HepG2 (cell line): Measurements from ENCODE around the gene CHODL. TPM values are rescaled to one million over a fixed set of nuclear protein-coding genes. Genes with fewer than 3 reads are reported as not detected.

Source experiments
- ATAC-seq: fragments of 200-7000 bp; cut with Tn5 transposase; 3 replicates; pipeline ENCODE4 v1.9.1; 2020; ENCODE audit warnings: mild to moderate bottlenecking, moderate library complexity
- BruUV-seq: library from RNA; stranded (reverse); fragments of 400-500 nt; replicated peaks from 2 replicates; lab custom pipeline; 2021; lab: Mats Ljungman, UMichigan
- CTCF ChIA-PET: fragments of 300-600 bp; formaldehyde crosslinking; extraction: SDS; loops from one replicate; lab custom pipeline; 2021; ENCODE audit warnings: low total read pairs, inconsistent platforms, low intra/inter-chr PET ratio; lab: Yijun Ruan, JAX
- POLR2A ChIA-PET: fragments of 350-600 bp; sonication (Branson Sonifier 250); formaldehyde crosslinking; loops from one replicate; lab custom pipeline; 2020; ENCODE audit warnings: antibody characterized with exemption, inconsistent platforms; lab: Yijun Ruan, JAX
- DNase-seq: peaks from one replicate; pipeline ENCODE4 v3.0.0-alpha.2; 2015; ENCODE audit warnings: low spot score
- FAIRE-seq: peaks from 3 replicates; lab custom pipeline; 2011; peaks lifted over from hg19 to GRCh38; lab: Jason Lieb, UNC
- H2AFZ ChIP-seq: one replicate; pipeline ENCODE4 v1.6.1; 2011; ENCODE audit warnings: low read length, inconsistent platforms
- H3K27ac ChIP-seq: fragments of 300-600 bp; 3 replicates; pipeline ENCODE4 v1.8.0; 2011; ENCODE audit warnings: mixed run types, mild to moderate bottlenecking, mixed read lengths, low read length, inconsistent platforms; ENCODE audit not compliant: insufficient read depth; ENCODE audit errors: extremely low read length
- H3K27me3 ChIP-seq, 2 experiments: fragments of 200-600 bp in 1 of 2; 2 replicates in 1 of 2; 3 replicates in 1 of 2; pipeline versions ENCODE4 v1.6.0 to v1.8.0; 2011; ENCODE audit warnings: low read length in 2 of 2, mild to moderate bottlenecking in 2 of 2, moderate library complexity in 2 of 2, inconsistent platforms in 1 of 2; ENCODE audit not compliant: insufficient read depth in 2 of 2, control insufficient read depth in 1 of 2
- H3K36me3 ChIP-seq, 2 experiments: fragments of 200-600 bp in 1 of 2; replicated peaks in 1 of 2; 2 replicates in 1 of 2; 3 replicates in 1 of 2; pipeline versions ENCODE4 v1.5.1 to v1.8.0; 2011; ENCODE audit warnings: low read length in 2 of 2, inconsistent platforms in 1 of 2; ENCODE audit not compliant: insufficient read depth in 2 of 2, control insufficient read depth in 1 of 2
- H3K4me1 ChIP-seq: 2 replicates; pipeline ENCODE4 v1.5.1; 2012; ENCODE audit warnings: low read length, inconsistent platforms; ENCODE audit not compliant: insufficient read depth
- H3K4me2 ChIP-seq: 2 replicates; pipeline ENCODE4 v1.6.0; 2011; ENCODE audit warnings: low read depth, low read length, inconsistent platforms
- H3K4me3 ChIP-seq, 3 experiments: fragments of 200-600 bp in 1 of 3; sonication (generic), shearing (Covaris generic) in 1 of 3; replicated peaks in 1 of 3; 2 replicates each; pipeline ENCODE4 v1.5.1; 2011 to 2016; ENCODE audit warnings: low read length in 3 of 3, inconsistent platforms in 2 of 3, low read depth in 2 of 3, mild to moderate bottlenecking in 2 of 3, control low read depth in 1 of 3, mixed read lengths in 1 of 3; ENCODE audit not compliant: insufficient read depth in 1 of 3
- H3K79me2 ChIP-seq: one replicate; pipeline ENCODE4 v1.6.1; 2011; ENCODE audit warnings: low read length, inconsistent platforms; ENCODE audit not compliant: insufficient read depth
- H3K9ac ChIP-seq: 2 replicates; pipeline ENCODE4 v1.6.0; 2011; ENCODE audit warnings: mild to moderate bottlenecking, low read depth, low read length, inconsistent platforms; ENCODE audit not compliant: insufficient read depth
- H3K9me3 ChIP-seq: 2 replicates; pipeline ENCODE4 v1.5.1; 2012; ENCODE audit warnings: mild to moderate bottlenecking, low read length
- H4K20me1 ChIP-seq: 2 replicates; pipeline ENCODE4 v1.6.0; 2011; ENCODE audit warnings: inconsistent platforms, mild to moderate bottlenecking, low read length, moderate library complexity; ENCODE audit not compliant: insufficient read depth
- ATF7-NPFF ChIP-seq: sonication (generic); formaldehyde crosslinking; IDR thresholded peaks from 2 replicates; pipeline ENCODE4 v1.8.1; 2023; ENCODE audit warnings: mild to moderate bottlenecking, low read depth, missing genetic modification reagents, moderate library complexity
- CBX5 ChIP-seq: sonication (generic); formaldehyde crosslinking; IDR thresholded peaks from 2 replicates; pipeline ENCODE4 v1.4.0; 2020; ENCODE audit warnings: missing genetic modification reagents, borderline replicate concordance
- FOXC1 ChIP-seq: sonication (generic); formaldehyde crosslinking; IDR thresholded peaks from 2 replicates; pipeline ENCODE4 v1.8.0; 2022; ENCODE audit warnings: mild to moderate bottlenecking, missing genetic modification reagents, borderline replicate concordance
- GPN1 ChIP-seq: sonication (generic); formaldehyde crosslinking; IDR thresholded peaks from 2 replicates; pipeline ENCODE4 v1.5.1; 2020; ENCODE audit warnings: missing genetic modification reagents, borderline replicate concordance
- HDAC1 ChIP-seq: sonication (generic); formaldehyde crosslinking; IDR thresholded peaks from 2 replicates; pipeline ENCODE4 v1.5.1; 2020; ENCODE audit warnings: mild to moderate bottlenecking, missing genetic modification reagents
- MAFF ChIP-seq: IDR thresholded peaks from 2 replicates; pipeline ENCODE4 v1.6.1; 2011; ENCODE audit warnings: low read depth, low read length, improper control_type of control experiment
- MAFK ChIP-seq, 2 experiments: IDR thresholded peaks in 1 of 2; conservative IDR thresholded peaks in 1 of 2; 2 replicates each; pipeline ENCODE4 v1.6.1; 2011; ENCODE audit warnings: improper control_type of control experiment in 2 of 2, low read length in 2 of 2
- NCOA5 ChIP-seq: sonication (generic); formaldehyde crosslinking; IDR thresholded peaks from 2 replicates; pipeline ENCODE4 v1.4.0; 2020; ENCODE audit warnings: missing genetic modification reagents
- NFE2L1 ChIP-seq: sonication (generic); formaldehyde crosslinking; IDR thresholded peaks from 2 replicates; pipeline ENCODE4 v1.4.0; 2020; ENCODE audit warnings: missing genetic modification reagents, mild to moderate bottlenecking, borderline replicate concordance
- NFE2L2 ChIP-seq: fragments of 150-350 bp; IDR thresholded peaks from 2 replicates; pipeline ENCODE4 v1.6.1; 2014; ENCODE audit warnings: low read length
- NFYB ChIP-seq: sonication (generic); formaldehyde crosslinking; IDR thresholded peaks from 2 replicates; pipeline ENCODE4 v1.4.0; 2020; ENCODE audit warnings: missing genetic modification reagents
- SMC3 ChIP-seq: IDR thresholded peaks from 2 replicates; pipeline ENCODE4 v1.6.1; 2011; ENCODE audit warnings: low read length, improper control_type of control experiment
- SOX6 ChIP-seq, 2 experiments: fragments of 450-650 bp in 1 of 2; sonication (generic) in 1 of 2; formaldehyde crosslinking in 1 of 2; IDR thresholded peaks; 2 replicates each; pipeline versions ENCODE4 v1.4.0 to v1.6.1; 2017 to 2020; ENCODE audit warnings: antibody characterized with exemption in 1 of 2, mild to moderate bottlenecking in 1 of 2, missing genetic modification reagents in 1 of 2
- ZKSCAN8 ChIP-seq: IDR thresholded peaks from 2 replicates; pipeline ENCODE4 v1.6.1; 2016; ENCODE audit warnings: borderline replicate concordance, missing genetic modification reagents, missing compliant biosample characterization
- ZNF484 ChIP-seq: sonication (generic); formaldehyde crosslinking; IDR thresholded peaks from 2 replicates; pipeline ENCODE4 v1.5.1; 2020; ENCODE audit warnings: mild to moderate bottlenecking, low read depth, missing genetic modification reagents, borderline replicate concordance
- ZNF550 ChIP-seq: sonication (generic); formaldehyde crosslinking; IDR thresholded peaks from 2 replicates; pipeline ENCODE4 v1.4.0; 2020; ENCODE audit warnings: mild to moderate bottlenecking, missing genetic modification reagents, borderline replicate concordance
- WGBS: methylation state at CpG from one replicate; pipeline ENCODE4 v1.1.6; 2017; ENCODE audit warnings: low lambda C conversion rate; 5-methylcytosine and 5-hydroxymethylcytosine counted together
- in situ Hi-C: cut with HindIII; loops from 2 replicates; pipeline ENCODE4 v1.10.0; 2017; ENCODE audit warnings: low pct_unique_long_range_greater_than_20kb; ENCODE audit not compliant: extremely low pct_ligation_motif_present
- intact Hi-C: fragments of 100-400 bp; cut with micrococcal nuclease; formaldehyde crosslinking; loops from one replicate; pipeline ENCODE4 v1.10.0; 2022; ENCODE audit not compliant: unreplicated experiment
- polyA plus RNA-seq, 8 experiments: library from polyadenylated mRNA; depleted of rRNA in 3 of 8; stranded (reverse) in 7 of 8; unstranded in 1 of 8; fragments of >200 nt; fragmentation: Illumina TruSeq in 4 of 8; extraction: Trizol in 4 of 8; gene quantifications; 2 replicates each; pipeline versions ENCODE4 v1.2.1 to v1.2.3, GENCODE V29; 2011 to 2016; ENCODE audit warnings: low read depth in 4 of 8, missing spikeins in 1 of 8, mixed read lengths in 1 of 8; ENCODE audit not compliant: insufficient read depth in 1 of 8
- total RNA-seq, 5 experiments: library from RNA; depleted of rRNA; stranded (reverse); fragments of >200 nt; fragmentation: Illumina TruSeq; extraction: Trizol; gene quantifications; 2 replicates each; pipeline ENCODE4 v1.2.3, GENCODE V29; 2016; ENCODE audit warnings: low read depth in 1 of 5

Gene CHODL
- total and polyA plus RNA-seq, 2 of the 13 experiments (the other 11 are each of a cell fraction or from before 2014, with no cell fraction given): not detected

DNA sequence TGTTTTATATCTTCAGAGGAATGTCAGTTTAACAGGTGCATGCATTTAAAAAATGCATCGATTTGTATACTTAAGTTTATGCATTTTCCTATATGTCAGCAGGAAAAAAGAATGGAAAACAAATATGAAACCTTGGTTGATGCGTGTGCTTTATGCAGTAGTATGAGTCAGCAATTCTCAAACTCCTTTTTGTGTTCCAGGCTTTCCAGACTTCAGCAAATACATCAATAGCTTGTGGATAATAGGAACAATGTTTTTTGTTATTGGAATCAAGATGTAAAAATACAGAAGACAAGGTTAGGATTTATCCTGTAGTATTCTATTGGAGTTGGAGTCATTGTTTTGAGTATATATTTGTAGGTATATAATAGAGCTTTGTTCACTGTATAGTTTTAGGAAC lies 45.2 kb downstream of the CHODL start:
- H3K79me2 ChIP-seq: no peaks in the 10 kb centered on the region
- peak; percentile 89 for TF ChIP-seq MAFF
- TF ChIP-seq NFE2L2: peak; percentile 67; the same call in 1 of the 2 replicates
- TF ChIP-seq ZNF484 (CRISPR knock-in tag): no peak
- TF ChIP-seq GPN1 (CRISPR knock-in tag): no peak
- TF ChIP-seq NFE2L1 (CRISPR knock-in tag): no peak
- peak; percentile 85 to 89 for TF ChIP-seq MAFK (conservative IDR thresholded peaks at IDR 0.05 in 1 of 2, IDR thresholded peaks at IDR 0.05 in 1 of 2; ENCODE audit: low read length in 2 of 2)
- no peak for TF ChIP-seq SOX6 (IDR thresholded peaks at IDR 0.05)
- TF ChIP-seq SOX6 (CRISPR knock-in tag; IDR thresholded peaks at IDR 0.05): no peak
- ATAC-seq (no peak), DNase-seq (no peak), FAIRE-seq (no peak)
- no peaks in the 10 kb centered on the region for H3K4me1 ChIP-seq
- intact Hi-C loops (no loop called here), in situ Hi-C loops (no loop called here)
- CTCF ChIA-PET: no interaction called here
- H2AFZ ChIP-seq: no peak overlapping the region
- H3K4me3 ChIP-seq: no peak overlapping the region
- BruUV-seq: no TSS peak
- no peak overlapping the region for H3K4me2 ChIP-seq
- POLR2A ChIA-PET: no interaction called here
- H3K9ac ChIP-seq: no peak overlapping the region
- H3K27ac ChIP-seq: no peak overlapping the region
- 0% methylated on average over 2 of the region's 2 CpGs for WGBS
- H3K9me3 ChIP-seq: no peaks in the 10 kb centered on the region
- H4K20me1 ChIP-seq: no peaks in the 10 kb centered on the region
- no peaks in the 10 kb centered on the region for H3K27me3 ChIP-seq
- no peaks in the 10 kb centered on the region for H3K36me3 ChIP-seq

- no peak overlapping the region for H3K4me2 ChIP-seq
- H3K36me3 ChIP-seq: no peaks in the 10 kb centered on the region
- H4K20me1 ChIP-seq: no peaks in the 10 kb centered on the region
- no peak for ATAC-seq
- no peak for FAIRE-seq
- no peak overlapping the region for H2AFZ ChIP-seq
- H3K79me2 ChIP-seq: no peaks in the 10 kb centered on the region
- intact Hi-C loops: no loop called here
- 61% methylated on average over 8 of the region's 9 CpGs for WGBS
- H3K27ac ChIP-seq: no peak overlapping the region
- DNase-seq: no peak
- CTCF ChIA-PET: no interaction called here
- no peak overlapping the region for H3K9ac ChIP-seq
- H3K27me3 ChIP-seq: no peaks in the 10 kb centered on the region
- POLR2A ChIA-PET: no interaction called here
- no TSS peak for BruUV-seq
- in situ Hi-C loops: no loop called here
- H3K9me3 ChIP-seq: no peaks in the 10 kb centered on the region
- H3K4me1 ChIP-seq: no peaks in the 10 kb centered on the region
- H3K4me3 ChIP-seq: no peak overlapping the region
- TF ChIP-seq FOXC1 (CRISPR knock-in tag) (no peak), ZNF550 (no peak), NCOA5 (CRISPR knock-in tag) (no peak), ATF7-NPFF (CRISPR knock-in tag) (no peak), HDAC1 (CRISPR knock-in tag) (no peak), SMC3 (no peak), NFYB (CRISPR knock-in tag) (no peak), CBX5 (CRISPR knock-in tag) (no peak), ZKSCAN8 (no peak)
These were observed 49.5 kb downstream of the CHODL start for GRCh38 chr21:18294100-18294499.
